Nephron progenitor cell (in vitro differentiated cells): Measurements from ENCODE around the gene HCRTR1.

Experiments
- DNase-seq: peaks from one replicate; pipeline ENCODE4 v3.0.0; 2021
- H3K27ac Mint-ChIP-seq: 2 replicates; pipeline ENCODE4 v1.8.0; 2021; ENCODE audit warnings: mild to moderate bottlenecking, moderate library complexity, mixed read lengths
- H3K27me3 Mint-ChIP-seq: 2 replicates; pipeline ENCODE4 v1.8.0; 2021; ENCODE audit warnings: mild to moderate bottlenecking, low read depth, mixed read lengths; ENCODE audit not compliant: poor library complexity
- H3K36me3 Mint-ChIP-seq: 2 replicates; pipeline ENCODE4 v1.8.0; 2021; ENCODE audit warnings: low read depth, mixed read lengths
- H3K4me1 Mint-ChIP-seq: 2 replicates; pipeline ENCODE4 v1.8.0; 2021; ENCODE audit warnings: mixed read lengths
- H3K4me3 Mint-ChIP-seq: 2 replicates; pipeline ENCODE4 v1.8.0; 2021; ENCODE audit warnings: mild to moderate bottlenecking, moderate library complexity, mixed read lengths
- H3K9me3 Mint-ChIP-seq: 2 replicates; pipeline ENCODE4 v1.8.0; 2021; ENCODE audit warnings: mild to moderate bottlenecking, moderate library complexity, mixed read lengths
- TF ChIP-seq, protein P1 (sequence below): fragments of 200-600 bp; sonication (generic); IDR thresholded peaks from 2 replicates; pipeline ENCODE4 v1.5.0; 2021; ENCODE audit warnings: antibody characterized with exemption

HCRTR1 gene

DNA sequence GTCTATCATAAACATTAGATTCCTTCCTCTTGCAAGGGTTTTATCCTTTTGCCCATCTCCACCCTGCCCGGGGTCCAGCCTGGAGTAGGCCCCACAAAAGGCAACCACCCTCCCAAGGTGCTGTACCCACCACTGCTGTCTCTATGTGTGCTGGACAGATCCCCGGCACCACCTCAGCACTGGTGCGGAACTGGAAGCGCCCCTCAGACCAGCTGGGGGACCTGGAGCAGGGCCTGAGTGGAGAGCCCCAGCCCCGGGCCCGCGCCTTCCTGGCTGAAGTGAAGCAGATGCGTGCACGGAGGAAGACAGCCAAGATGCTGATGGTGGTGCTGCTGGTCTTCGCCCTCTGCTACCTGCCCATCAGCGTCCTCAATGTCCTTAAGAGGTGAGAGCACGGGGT lies 5.9 kb downstream of the HCRTR1 start:
- peaks cover 13% of the 10 kb centered on the region for H3K27me3 Mint-ChIP-seq
- no peaks in the 10 kb centered on the region for H3K9me3 Mint-ChIP-seq
- H3K36me3 Mint-ChIP-seq = no peaks in the 10 kb centered on the region
- no peak for DNase-seq
- H3K27ac Mint-ChIP-seq = no peak overlapping the region
- peaks cover 28% of the 10 kb centered on the region for H3K4me1 Mint-ChIP-seq
- TF ChIP-seq, protein P1, sequence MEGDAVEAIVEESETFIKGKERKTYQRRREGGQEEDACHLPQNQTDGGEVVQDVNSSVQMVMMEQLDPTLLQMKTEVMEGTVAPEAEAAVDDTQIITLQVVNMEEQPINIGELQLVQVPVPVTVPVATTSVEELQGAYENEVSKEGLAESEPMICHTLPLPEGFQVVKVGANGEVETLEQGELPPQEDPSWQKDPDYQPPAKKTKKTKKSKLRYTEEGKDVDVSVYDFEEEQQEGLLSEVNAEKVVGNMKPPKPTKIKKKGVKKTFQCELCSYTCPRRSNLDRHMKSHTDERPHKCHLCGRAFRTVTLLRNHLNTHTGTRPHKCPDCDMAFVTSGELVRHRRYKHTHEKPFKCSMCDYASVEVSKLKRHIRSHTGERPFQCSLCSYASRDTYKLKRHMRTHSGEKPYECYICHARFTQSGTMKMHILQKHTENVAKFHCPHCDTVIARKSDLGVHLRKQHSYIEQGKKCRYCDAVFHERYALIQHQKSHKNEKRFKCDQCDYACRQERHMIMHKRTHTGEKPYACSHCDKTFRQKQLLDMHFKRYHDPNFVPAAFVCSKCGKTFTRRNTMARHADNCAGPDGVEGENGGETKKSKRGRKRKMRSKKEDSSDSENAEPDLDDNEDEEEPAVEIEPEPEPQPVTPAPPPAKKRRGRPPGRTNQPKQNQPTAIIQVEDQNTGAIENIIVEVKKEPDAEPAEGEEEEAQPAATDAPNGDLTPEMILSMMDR = no peak
- H3K4me3 Mint-ChIP-seq = no peak overlapping the region

- no peak overlapping the region for H3K27ac Mint-ChIP-seq
- no peak for DNase-seq
- TF ChIP-seq, protein P1 = no peak
- peaks cover 3% of the 10 kb centered on the region for H3K36me3 Mint-ChIP-seq
- no peaks in the 10 kb centered on the region for H3K9me3 Mint-ChIP-seq
- peaks cover 25% of the 10 kb centered on the region for H3K4me1 Mint-ChIP-seq
- peaks cover 5% of the 10 kb centered on the region for H3K27me3 Mint-ChIP-seq
- H3K4me3 Mint-ChIP-seq = no peak overlapping the region
Measured at GRCh38 chr1:31624309-31624708, 6.8 kb downstream of the HCRTR1 start.

GRCh38 chr1:31624731-31625514 lies 7.4 kb downstream of the HCRTR1 start:
- DNase-seq = no peak
- Mint-ChIP-seq H3K9me3 (no peaks in the 10 kb centered on the region), H3K27me3 (no peaks in the 10 kb centered on the region), H3K4me3 (no peak overlapping the region), H3K4me1 (peaks cover 25% of the 10 kb centered on the region), H3K36me3 (peaks cover 9% of the 10 kb centered on the region), H3K27ac (no peak overlapping the region)
- TF ChIP-seq, protein P1 = no peak

- H3K27me3 Mint-ChIP-seq = no peaks in the 10 kb centered on the region
- no peak overlapping the region for H3K27ac Mint-ChIP-seq
Measured at GRCh38 chr1:31625561-31626222, 8.2 kb downstream of the HCRTR1 start.

GRCh38 chr1:31626223-31627207 lies 9.0 kb downstream of the HCRTR1 start:
- Mint-ChIP-seq H3K27me3 (no peaks in the 10 kb centered on the region), H3K27ac (peak overlapping the region; percentile 42), H3K4me1 (peaks cover 25% of the 10 kb centered on the region), H3K36me3 (peaks cover 15% of the 10 kb centered on the region), H3K9me3 (no peaks in the 10 kb centered on the region), H3K4me3 (no peak overlapping the region)
- TF ChIP-seq, protein P1 = no peak
- DNase-seq = peak; percentile 38

More at GRCh38 chr1:31625561-31626222, 8.2 kb downstream of the HCRTR1 start:
- DNase-seq = no peak
- no peak overlapping the region for H3K4me3 Mint-ChIP-seq
- peaks cover 15% of the 10 kb centered on the region for H3K36me3 Mint-ChIP-seq
- TF ChIP-seq, protein P1 = no peak
- peaks cover 25% of the 10 kb centered on the region for H3K4me1 Mint-ChIP-seq
- no peaks in the 10 kb centered on the region for H3K9me3 Mint-ChIP-seq
